IMR-90 (cell line): ENCODE measurements around the gene SYNGR4. TPM values are rescaled to one million over a fixed set of nuclear protein-coding genes. Genes with fewer than 3 reads are reported as not detected.

Experiments
- ATAC-seq: fragments of 200-7000 bp; cut with Tn5 transposase; 2 replicates; pipeline ENCODE4 v1.9.1; 2020; ENCODE audit warnings: low read depth, mild to moderate bottlenecking, moderate library complexity
- BruUV-seq: library from RNA; stranded (reverse); fragments of 400-500 nt; replicated peaks from 2 replicates; lab custom pipeline; 2021; lab: Mats Ljungman, UMichigan
- CTCF ChIA-PET: fragments of 300-600 bp; formaldehyde crosslinking; extraction: SDS; loops from one replicate; lab custom pipeline; 2021; ENCODE audit warnings: antibody characterized with exemption; lab: Yijun Ruan, JAX
- POLR2A ChIA-PET: fragments of 300-600 bp; sonication (Branson Sonifier 250); formaldehyde crosslinking; loops from one replicate; lab custom pipeline; 2022; ENCODE audit warnings: antibody characterized with exemption; ENCODE audit not compliant: unreplicated experiment; lab: Charles Lee
- DNase-seq: peaks from one replicate; pipeline ENCODE4 v3.0.0; 2013
- H2AFZ ChIP-seq: replicated peaks from 2 replicates; pipeline ENCODE3; 2013; ENCODE audit warnings: low read length, mild to moderate bottlenecking; ENCODE audit not compliant: poor library complexity
- H2AK5ac ChIP-seq: 2 replicates; pipeline ENCODE4 v1.6.1; 2013; ENCODE audit warnings: low read depth, low read length, inconsistent platforms
- H2AK9ac ChIP-seq: replicated peaks from 2 replicates; pipeline ENCODE3; 2013; ENCODE audit warnings: mild to moderate bottlenecking, low read depth, low read length, moderate library complexity; ENCODE audit not compliant: poor library complexity
- H2BK120ac ChIP-seq: 2 replicates; pipeline ENCODE4 v1.6.1; 2013; ENCODE audit warnings: low read depth, low read length, inconsistent platforms
- H2BK15ac ChIP-seq: 3 replicates; pipeline ENCODE4 v1.6.1; 2013; ENCODE audit warnings: low read depth, low read length, inconsistent platforms
- H2BK20ac ChIP-seq: 2 replicates; pipeline ENCODE4 v1.6.1; 2013; ENCODE audit warnings: low read depth, mild to moderate bottlenecking, inconsistent platforms, low read length, moderate library complexity
- H2BK5ac ChIP-seq: 2 replicates; pipeline ENCODE4 v1.6.1; 2013; ENCODE audit warnings: mild to moderate bottlenecking, low read depth, low read length, inconsistent platforms; ENCODE audit not compliant: poor library complexity, severe bottlenecking
- H3K14ac ChIP-seq: replicated peaks from 2 replicates; pipeline ENCODE4 v1.6.1; 2013; ENCODE audit warnings: low read depth, low read length, inconsistent platforms
- H3K18ac ChIP-seq: 2 replicates; pipeline ENCODE4 v1.6.1; 2013; ENCODE audit warnings: low read depth, low read length, control low read depth
- H3K23ac ChIP-seq: 2 replicates; pipeline ENCODE4 v1.6.1; 2013; ENCODE audit warnings: low read depth, low read length, inconsistent platforms
- H3K27ac ChIP-seq: 2 replicates; pipeline ENCODE4 v1.5.1; 2013; ENCODE audit warnings: mild to moderate bottlenecking, control low read depth, low read length; ENCODE audit not compliant: insufficient read depth
- H3K27me3 ChIP-seq: 2 replicates; pipeline ENCODE4 v1.6.1; 2013; ENCODE audit warnings: low read length; ENCODE audit not compliant: control insufficient read depth, insufficient read depth
- H3K36me3 ChIP-seq: 2 replicates; pipeline ENCODE4 v1.6.1; 2013; ENCODE audit warnings: low read length, mixed read lengths; ENCODE audit not compliant: control insufficient read depth, insufficient read depth
- H3K4ac ChIP-seq: 2 replicates; pipeline ENCODE4 v1.6.1; 2013; ENCODE audit warnings: low read depth, low read length, inconsistent platforms
- H3K4me1 ChIP-seq: 2 replicates; pipeline ENCODE4 v1.6.1; 2013; ENCODE audit warnings: low read length, mixed read lengths; ENCODE audit not compliant: control insufficient read depth, insufficient read depth
- H3K4me2 ChIP-seq: 2 replicates; pipeline ENCODE4 v1.6.1; 2013; ENCODE audit warnings: low read depth, mild to moderate bottlenecking, control low read depth, low read length, moderate library complexity
- H3K4me3 ChIP-seq: 2 replicates; pipeline ENCODE4 v1.5.1; 2013; ENCODE audit warnings: low read depth, mild to moderate bottlenecking, control low read depth, low read length, moderate library complexity; ENCODE audit not compliant: insufficient read depth
- H3K56ac ChIP-seq: 2 replicates; pipeline ENCODE4 v1.6.1; 2013; ENCODE audit warnings: low read length, inconsistent platforms; ENCODE audit not compliant: insufficient read depth; ENCODE audit errors: extremely low read depth
- H3K79me1 ChIP-seq, 2 experiments: 2 replicates each; pipeline ENCODE4 v1.6.1; 2013; ENCODE audit warnings: low read length in 2 of 2, inconsistent platforms in 1 of 2, low read depth in 1 of 2
- H3K9ac ChIP-seq: 2 replicates; pipeline ENCODE4 v1.6.1; 2013; ENCODE audit warnings: low read depth, low read length, control low read depth
- H3K9me1 ChIP-seq: 2 replicates; pipeline ENCODE4 v1.6.1; 2013; ENCODE audit warnings: low read length, inconsistent platforms; ENCODE audit not compliant: insufficient read depth
- H3K9me3 ChIP-seq: 2 replicates; pipeline ENCODE4 v1.6.1; 2013; ENCODE audit warnings: low read length; ENCODE audit not compliant: control insufficient read depth, insufficient read depth
- H4K20me1 ChIP-seq: 2 replicates; pipeline ENCODE4 v1.6.1; 2013; ENCODE audit warnings: low read length, inconsistent platforms; ENCODE audit not compliant: insufficient read depth
- H4K5ac ChIP-seq: 2 replicates; pipeline ENCODE4 v1.6.1; 2013; ENCODE audit warnings: mild to moderate bottlenecking, low read depth, low read length, control low read depth
- H4K8ac ChIP-seq, 2 experiments: 2 replicates each; pipeline ENCODE4 v1.6.1; 2013; ENCODE audit warnings: low read depth in 2 of 2, low read length in 2 of 2, control low read depth in 1 of 2, inconsistent platforms in 1 of 2
- H4K91ac ChIP-seq: 2 replicates; pipeline ENCODE4 v1.6.1; 2013; ENCODE audit warnings: low read depth, low read length, inconsistent platforms; ENCODE audit not compliant: insufficient read depth
- BHLHE40 ChIP-seq: fragments of 150-350 bp; IDR thresholded peaks from 2 replicates; pipeline ENCODE4 v1.6.1; 2016; ENCODE audit warnings: mild to moderate bottlenecking, low read depth, low read length
- CHD1 ChIP-seq: IDR thresholded peaks from 2 replicates; pipeline ENCODE4 v1.6.1; 2012; ENCODE audit warnings: low read depth, low read length, improper control_type of control experiment
- FOS ChIP-seq: fragments of 150-350 bp; IDR thresholded peaks from 2 replicates; pipeline ENCODE4 v1.6.1; 2016; ENCODE audit warnings: low read depth, low read length
- MAFK ChIP-seq: IDR thresholded peaks from 2 replicates; pipeline ENCODE4 v1.6.1; 2012; ENCODE audit warnings: low read depth, low read length, improper control_type of control experiment
- MXI1 ChIP-seq: IDR thresholded peaks from 2 replicates; pipeline ENCODE4 v1.6.1; 2012; ENCODE audit warnings: low read depth, mild to moderate bottlenecking, low read length, moderate library complexity, borderline replicate concordance
- NFE2L2 ChIP-seq: fragments of 150-350 bp; IDR thresholded peaks from 2 replicates; pipeline ENCODE4 v1.6.1; 2016; ENCODE audit warnings: low read depth, mild to moderate bottlenecking, low read length
- POLR2A ChIP-seq: IDR thresholded peaks from 2 replicates; pipeline ENCODE4 v1.6.1; 2012; ENCODE audit warnings: mild to moderate bottlenecking, low read depth, low read length
- RAD21 ChIP-seq: IDR thresholded peaks from 2 replicates; pipeline ENCODE4 v1.6.1; 2012; ENCODE audit warnings: low read length, improper control_type of control experiment
- RCOR1 ChIP-seq: IDR thresholded peaks from 2 replicates; pipeline ENCODE4 v1.6.1; 2012; ENCODE audit warnings: mild to moderate bottlenecking, low read length, improper control_type of control experiment; ENCODE audit not compliant: insufficient replicate concordance
- RFX5 ChIP-seq: IDR thresholded peaks from 2 replicates; pipeline ENCODE4 v1.8.0; 2012; ENCODE audit warnings: low read depth, mild to moderate bottlenecking, low read length, moderate library complexity
- SMC3 ChIP-seq: fragments of 150-350 bp; IDR thresholded peaks from 2 replicates; pipeline ENCODE4 v1.6.1; 2016; ENCODE audit warnings: low read depth, mild to moderate bottlenecking, antibody characterized with exemption, low read length, moderate library complexity
- WGBS, 2 experiments: methylation state at CpG; one replicate each; pipeline versions ENCODE4 v1.1.5 to v1.1.7; 2013; ENCODE audit warnings: missing lambda C conversion rate in 2 of 2; ENCODE audit not compliant: insufficient read length in 1 of 2; ENCODE audit errors: extremely low coverage in 2 of 2; 5-methylcytosine and 5-hydroxymethylcytosine counted together
- dilution Hi-C: fragments of 300-500 bp; cut with HindIII; formaldehyde crosslinking; loops from one replicate; pipeline ENCODE4 v1.14.3; 2018; ENCODE audit warnings: low sequenced_read_pairs; ENCODE audit not compliant: unreplicated experiment
- in situ Hi-C: fragments of 300-500 bp; cut with MboI; formaldehyde crosslinking; loops from 3 replicates; pipeline ENCODE4 v1.14.3; 2019; ENCODE audit warnings: low sequenced_read_pairs, inconsistent platforms, mixed read lengths
- intact Hi-C: fragments of 100-400 bp; cut with micrococcal nuclease; formaldehyde crosslinking; loops from 2 replicates; pipeline ENCODE4 v1.10.0; 2022
- polyA plus RNA-seq, 3 experiments: library from polyadenylated mRNA; depleted of rRNA; stranded (reverse); fragments of >200 nt; gene quantifications; 2 replicates each; pipeline ENCODE4 v1.2.3, GENCODE V29; 2012; ENCODE audit warnings: low replicate concordance in 1 of 3
- total RNA-seq: library from RNA; depleted of rRNA; stranded (reverse); fragments of >200 nt; gene quantifications from 2 replicates; pipeline ENCODE4 v1.2.3, GENCODE V29; 2012
- TF ChIP-seq, protein P1 (sequence below): conservative IDR thresholded peaks from 2 replicates; pipeline ENCODE4 v1.5.1; 2012; ENCODE audit warnings: mild to moderate bottlenecking, low read depth, low read length, improper control_type of control experiment
- TF ChIP-seq, protein P2 (sequence below): fragments of 150-350 bp; IDR thresholded peaks from 2 replicates; pipeline ENCODE4 v1.6.1; 2016; ENCODE audit warnings: low read depth, mild to moderate bottlenecking, low read length, moderate library complexity, borderline replicate concordance

SYNGR4 gene
- total and polyA plus RNA-seq, 2 of the 4 experiments (the other 2 are of a cell fraction), result not detected

DNA sequence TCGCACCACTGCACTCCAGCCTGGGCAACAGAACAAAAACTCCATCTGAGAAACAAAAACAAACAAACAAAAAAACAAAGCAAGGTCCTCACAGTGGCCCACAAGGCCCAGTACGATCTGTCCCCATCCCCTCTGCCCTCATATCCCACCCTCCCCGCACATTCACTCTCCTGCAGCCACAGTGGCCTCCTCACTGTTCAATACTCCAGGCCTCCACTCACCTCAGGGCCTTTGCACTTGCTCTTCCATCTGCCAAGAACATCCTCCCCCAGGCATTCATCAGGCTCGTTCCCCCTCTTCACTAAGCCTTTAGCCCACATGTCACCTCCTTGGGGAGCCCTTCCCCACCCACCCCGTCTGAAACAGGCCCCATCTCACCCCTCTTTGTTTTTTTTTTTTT, 5.0 kb upstream of the SYNGR4 start:
- Histone ChIP-seq H3K9ac (no peak overlapping the region), H3K27me3 (no peaks in the 10 kb centered on the region), H3K4me2 (no peak overlapping the region), H4K5ac (no peak overlapping the region), H3K27ac (no peak overlapping the region), H3K79me1 (peaks cover 0 to 7% of the 10 kb centered on the region in 2 experiments; a peak in 1 of 4 replicates), H4K91ac (no peak overlapping the region), H2AK9ac (no peak overlapping the region), H3K9me3 (no peaks in the 10 kb centered on the region), H2BK15ac (no peak overlapping the region), H2BK5ac (no peak overlapping the region), H3K4me3 (no peak overlapping the region), H3K56ac (no peak overlapping the region), H2AFZ (no peak overlapping the region), H3K14ac (no peak overlapping the region), H4K20me1 (no peaks in the 10 kb centered on the region), H3K4ac (no peak overlapping the region), H3K9me1 (peaks cover 10% of the 10 kb centered on the region; the same call in 1 of the 2 replicates), H2AK5ac (no peak overlapping the region), H3K18ac (no peak overlapping the region), H2BK120ac (no peak overlapping the region), H4K8ac (no peak overlapping the region), H2BK20ac (no peak overlapping the region), H3K4me1 (no peaks in the 10 kb centered on the region), H3K23ac (no peak overlapping the region), H3K36me3 (no peaks in the 10 kb centered on the region)
- DNase-seq (no peak), ATAC-seq (no peak)
- CTCF ChIA-PET, result interaction anchor here (1.3 kb wide), 1 partner anchor 32 kb away, joined by 3 read pairs; the partner anchor contains the start of gene KDELR1
- dilution Hi-C loops (no loop called here), in situ Hi-C loops (no loop called here), intact Hi-C loops (no loop called here)
- POLR2A ChIA-PET, result interaction anchor here (0.6 kb wide), 1 partner anchor 31 kb away, joined by 13 read pairs; no protein-coding TSS in a partner anchor
- 100% methylated on average over 1 of the region's 5 CpGs; no CpG with 5 or more reads in 1 of the 2 experiments for WGBS, 2 experiments
- TF ChIP-seq RCOR1 (no peak), SMC3 (no peak), BHLHE40 (no peak), RAD21 (no peak), MAFK (no peak), CHD1 (no peak), NFE2L2 (no peak), FOS (no peak), POLR2A (no peak), RFX5 (no peak), MXI1 (no peak)
- TF ChIP-seq, protein P1, sequence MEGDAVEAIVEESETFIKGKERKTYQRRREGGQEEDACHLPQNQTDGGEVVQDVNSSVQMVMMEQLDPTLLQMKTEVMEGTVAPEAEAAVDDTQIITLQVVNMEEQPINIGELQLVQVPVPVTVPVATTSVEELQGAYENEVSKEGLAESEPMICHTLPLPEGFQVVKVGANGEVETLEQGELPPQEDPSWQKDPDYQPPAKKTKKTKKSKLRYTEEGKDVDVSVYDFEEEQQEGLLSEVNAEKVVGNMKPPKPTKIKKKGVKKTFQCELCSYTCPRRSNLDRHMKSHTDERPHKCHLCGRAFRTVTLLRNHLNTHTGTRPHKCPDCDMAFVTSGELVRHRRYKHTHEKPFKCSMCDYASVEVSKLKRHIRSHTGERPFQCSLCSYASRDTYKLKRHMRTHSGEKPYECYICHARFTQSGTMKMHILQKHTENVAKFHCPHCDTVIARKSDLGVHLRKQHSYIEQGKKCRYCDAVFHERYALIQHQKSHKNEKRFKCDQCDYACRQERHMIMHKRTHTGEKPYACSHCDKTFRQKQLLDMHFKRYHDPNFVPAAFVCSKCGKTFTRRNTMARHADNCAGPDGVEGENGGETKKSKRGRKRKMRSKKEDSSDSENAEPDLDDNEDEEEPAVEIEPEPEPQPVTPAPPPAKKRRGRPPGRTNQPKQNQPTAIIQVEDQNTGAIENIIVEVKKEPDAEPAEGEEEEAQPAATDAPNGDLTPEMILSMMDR, result no peak
- TF ChIP-seq, protein P2, sequence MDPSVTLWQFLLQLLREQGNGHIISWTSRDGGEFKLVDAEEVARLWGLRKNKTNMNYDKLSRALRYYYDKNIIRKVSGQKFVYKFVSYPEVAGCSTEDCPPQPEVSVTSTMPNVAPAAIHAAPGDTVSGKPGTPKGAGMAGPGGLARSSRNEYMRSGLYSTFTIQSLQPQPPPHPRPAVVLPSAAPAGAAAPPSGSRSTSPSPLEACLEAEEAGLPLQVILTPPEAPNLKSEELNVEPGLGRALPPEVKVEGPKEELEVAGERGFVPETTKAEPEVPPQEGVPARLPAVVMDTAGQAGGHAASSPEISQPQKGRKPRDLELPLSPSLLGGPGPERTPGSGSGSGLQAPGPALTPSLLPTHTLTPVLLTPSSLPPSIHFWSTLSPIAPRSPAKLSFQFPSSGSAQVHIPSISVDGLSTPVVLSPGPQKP, result no peak
- BruUV-seq, result no TSS peak
